ENCODE results near the gene CABLES2. TPM values are rescaled to one million over a fixed set of nuclear protein-coding genes. Genes with fewer than 3 reads are reported as not detected.

The CABLES2 gene
- polyA plus RNA-seq, 2 of the 4 experiments (the other 2 are of a cell fraction): 3.9 to 7.7 TPM

DNA sequence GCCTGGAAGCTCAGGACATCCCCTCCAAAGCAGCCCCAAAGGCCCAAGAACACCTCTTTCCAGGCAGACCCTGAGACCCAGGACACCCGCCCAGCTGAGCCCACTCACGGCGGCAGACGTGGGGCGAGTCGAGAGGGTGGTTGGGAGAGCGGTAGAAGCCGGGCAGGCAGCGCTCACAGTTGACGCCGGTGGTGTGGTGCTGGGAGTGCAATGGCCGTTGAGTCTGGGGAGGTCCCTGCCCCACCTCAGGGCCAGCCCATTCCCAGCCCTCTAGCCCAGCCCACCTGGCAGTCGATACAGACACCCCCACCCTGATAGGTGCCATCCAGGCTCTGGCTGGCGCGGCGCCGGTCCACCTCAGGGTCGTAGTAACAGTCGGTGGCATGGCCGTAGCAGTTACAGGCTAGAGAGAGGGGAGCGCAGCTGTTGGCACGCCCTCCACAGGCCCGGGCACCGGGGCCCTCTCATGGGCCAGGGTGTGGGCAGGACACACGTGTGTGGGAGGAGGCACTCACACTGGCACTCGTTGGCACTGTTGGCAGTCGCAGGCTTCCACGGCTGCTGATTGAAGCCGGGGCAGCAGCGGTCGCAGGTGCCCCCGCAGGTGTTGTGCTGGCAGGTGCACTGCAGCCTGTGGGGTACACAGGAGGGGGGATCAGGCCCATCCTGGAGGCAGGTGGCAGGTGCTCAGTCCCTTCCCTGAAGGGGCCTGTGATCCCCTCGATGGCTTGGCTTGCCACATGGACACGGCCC is 60.5 kb downstream of the CABLES2 start:
- Histone ChIP-seq H3K4me3 (no peak overlapping the region; the same call in 2 of the 3 replicates), H3K4me2 (no peak overlapping the region), H3K4me1 (peaks cover 20% of the 10 kb centered on the region), H3K9me3 (peaks cover 23% of the 10 kb centered on the region), H3K27ac (peak overlapping the region in 1 of 2 experiments; percentile 62; a peak in 3 of 6 replicates)
- no peak for TF ChIP-seq TP53 (CRISPR knock-in tag; IDR thresholded peaks at IDR 0.05)
- TF ChIP-seq FOSB (CRISPR knock-in tag; IDR thresholded peaks at IDR 0.05): no peak
- TF ChIP-seq POLR2A (IDR thresholded peaks at IDR 0.05; ENCODE audit: low read length): no peak
- no peak for TF ChIP-seq KDM1A (IDR thresholded peaks at IDR 0.05; ENCODE audit: low read depth)
- TF ChIP-seq KDM5A (IDR thresholded peaks at IDR 0.05): no peak
- no peak for TF ChIP-seq MAFK (IDR thresholded peaks at IDR 0.05; ENCODE audit: partially characterized antibody)
- TF ChIP-seq FOXS1 (CRISPR knock-in tag; IDR thresholded peaks at IDR 0.05): no peak
- TF ChIP-seq JUNB (IDR thresholded peaks at IDR 0.05): no peak
- 95% methylated on average over 31 of the region's 34 CpGs for WGBS (ENCODE audit: missing lambda C conversion rate)
- ChIA-PET CTCF (interaction anchor here (0.8 to 2.7 kb wide), 4 partner anchors 18 to 44 kb away, joined by 3 to 9 read pairs (median 3); no protein-coding TSS in a partner anchor), POLR2A (no interaction called here)
- FAIRE-seq (no peak), ATAC-seq (no peak), DNase-seq (ENCODE audit: low read depth in 1 of 2, low spot score in 1 of 2) (no peak)

DNA sequence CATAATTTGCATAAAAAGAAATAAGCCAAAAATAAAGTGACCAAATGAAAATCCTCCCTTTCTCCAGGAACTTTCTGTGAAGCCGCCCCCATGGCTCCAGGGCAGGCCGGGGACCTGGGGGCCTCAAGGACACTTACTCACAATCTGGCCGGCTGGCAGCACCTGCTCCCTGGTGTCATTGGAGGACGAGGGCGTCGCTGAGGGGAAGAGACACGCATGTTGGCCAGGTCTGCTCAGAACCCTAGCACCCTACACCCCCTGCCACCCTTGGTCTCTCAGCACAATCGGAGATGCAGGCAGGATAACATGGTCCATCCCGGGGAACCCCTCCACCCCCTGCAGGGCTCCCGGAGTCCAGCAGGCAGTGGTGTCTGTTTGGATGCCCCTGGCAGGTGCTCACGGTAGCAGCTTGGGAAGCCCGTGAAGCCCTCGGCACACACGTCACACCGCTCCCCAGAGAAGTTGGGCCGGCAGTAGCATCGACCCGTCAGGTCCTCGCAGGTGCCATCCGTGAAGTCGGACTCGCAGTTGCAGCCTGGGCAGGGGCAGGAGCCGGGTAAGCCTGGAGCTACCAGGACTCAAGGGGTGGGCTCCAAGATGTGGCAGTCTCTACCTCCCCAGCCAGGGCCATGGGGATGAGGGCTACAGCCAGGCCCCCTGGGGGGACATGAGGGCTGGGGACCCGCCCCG is 61.3 kb downstream of the CABLES2 start:
- WGBS (ENCODE audit: missing lambda C conversion rate): 82% methylated on average over 11 of the region's 25 CpGs

DNA sequence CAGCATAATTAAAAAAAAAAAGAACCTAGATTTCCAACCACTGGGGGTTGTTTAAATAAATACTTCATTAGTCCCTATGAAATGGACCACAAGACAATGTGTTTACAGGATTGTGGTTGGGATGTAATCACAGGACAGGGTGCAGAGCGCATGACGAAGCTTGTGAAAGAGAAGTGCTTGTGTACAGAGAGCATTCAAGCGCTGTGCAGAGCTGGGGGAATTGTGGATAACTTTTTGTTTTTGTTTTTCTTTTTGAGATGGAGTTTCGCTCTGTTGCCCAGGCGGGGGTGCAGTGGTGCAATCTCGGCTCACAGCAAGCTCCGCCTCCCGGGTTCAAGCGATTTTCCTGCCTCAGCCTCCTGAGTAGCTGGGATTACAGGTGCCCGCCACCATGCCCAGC is 62.3 kb downstream of the CABLES2 start:
- 87% methylated on average over 10 of the region's 10 CpGs for WGBS (ENCODE audit: missing lambda C conversion rate)
- Histone ChIP-seq H3K4me1 (peaks cover 2% of the 10 kb centered on the region), H3K27ac (no peak overlapping the region), H3K4me3 (no peak overlapping the region), H3K9me3 (peaks cover 23% of the 10 kb centered on the region), H3K4me2 (no peak overlapping the region)
- TF ChIP-seq BHLHE40 (IDR thresholded peaks at IDR 0.05; ENCODE audit: low read depth, low read length) (no peak), RARB (CRISPR knock-in tag; IDR thresholded peaks at IDR 0.05) (no peak), CEBPB (IDR thresholded peaks at IDR 0.05) (no peak)
- DNase-seq (ENCODE audit: low read depth in 1 of 2, low spot score in 1 of 2): no peak
- ChIA-PET POLR2A (no interaction called here), CTCF (interaction anchor here (0.9 to 2.8 kb wide), 4 partner anchors 16 to 40 kb away, joined by 3 to 12 read pairs (median 4); no protein-coding TSS in a partner anchor)
- FAIRE-seq: no peak
- ATAC-seq: no peak

More for the DNA sequence above, 61.3 kb downstream of the CABLES2 start:
- CTCF ChIA-PET: interaction anchor here (0.8 to 2.7 kb wide), 4 partner anchors 19 to 44 kb away, joined by 3 to 9 read pairs (median 3); no protein-coding TSS in a partner anchor
- H3K4me2 ChIP-seq: no peak overlapping the region
- FAIRE-seq (no peak), ATAC-seq (no peak), DNase-seq (ENCODE audit: low read depth in 1 of 2, low spot score in 1 of 2) (no peak)
- peaks cover 23% of the 10 kb centered on the region for H3K9me3 ChIP-seq
- H3K4me1 ChIP-seq: peaks cover 12% of the 10 kb centered on the region
- no peak overlapping the region for H3K4me3 ChIP-seq
- POLR2A ChIA-PET: no interaction called here
- TF ChIP-seq HOXA7 (CRISPR knock-in tag; IDR thresholded peaks at IDR 0.05) (no peak), CBX8 (IDR thresholded peaks at IDR 0.05) (no peak), RNF2 (IDR thresholded peaks at IDR 0.05; ENCODE audit: borderline replicate concordance, low read depth) (no peak), POLR2AphosphoS2 (conservative IDR thresholded peaks at IDR 0.05; ENCODE audit: low read length) (peak; percentile 78; the same call in 1 of the 2 replicates)
- H3K27ac ChIP-seq: peak overlapping the region in 1 of 2 experiments; percentile 62; a peak in 3 of 6 replicates

DNA sequence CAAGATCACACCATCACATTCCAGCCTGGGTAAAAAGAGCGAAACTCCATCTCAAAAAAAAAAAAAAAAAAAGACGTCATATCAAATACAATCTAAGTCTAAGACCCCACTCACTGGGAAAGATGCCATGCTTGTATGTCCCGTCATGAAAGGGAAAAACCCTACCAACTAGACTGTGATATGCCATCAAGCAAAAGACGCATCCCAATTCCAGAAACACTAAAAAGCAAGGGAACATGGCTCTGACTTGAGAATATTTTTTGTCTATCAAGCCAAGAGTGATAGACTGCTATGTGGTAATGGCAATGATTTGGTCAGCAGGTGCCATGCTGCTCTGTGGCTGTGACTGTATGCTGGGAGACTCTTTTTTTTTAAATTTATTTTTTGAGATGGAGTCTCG is 63.0 kb downstream of the CABLES2 start:
- no peak for FAIRE-seq
- CTCF ChIA-PET: interaction anchor here (0.9 to 2.8 kb wide), 7 partner anchors 9 to 39 kb away, joined by 4 to 12 read pairs (median 5); no protein-coding TSS in a partner anchor
- no peak overlapping the region for H3K4me2 ChIP-seq
- no peak for TF ChIP-seq HMGXB4 (CRISPR knock-in tag; IDR thresholded peaks at IDR 0.05; ENCODE audit: borderline replicate concordance)
- no peak for TF ChIP-seq NR3C1 (IDR thresholded peaks at IDR 0.05)
- TF ChIP-seq CHD2 (IDR thresholded peaks at IDR 0.05; ENCODE audit: low read length, partially characterized antibody): no peak
- TF ChIP-seq TFCP2L1 (CRISPR knock-in tag; IDR thresholded peaks at IDR 0.05): no peak
- no peak for TF ChIP-seq POLR2A (IDR thresholded peaks at IDR 0.05; ENCODE audit: low read length)
- TF ChIP-seq POLR2AphosphoS2 (conservative IDR thresholded peaks at IDR 0.05; ENCODE audit: low read length): 0 out of 2 replicates have a peak, but pooled peaks have one; percentile 57
- no peak for TF ChIP-seq TP53 (CRISPR knock-in tag; IDR thresholded peaks at IDR 0.05)
- TF ChIP-seq NFE2L2 (conservative IDR thresholded peaks at IDR 0.05; ENCODE audit: low read length): no peak
- no peak overlapping the region for H3K27ac ChIP-seq
- peaks cover 20% of the 10 kb centered on the region for H3K9me3 ChIP-seq
- H3K4me3 ChIP-seq: no peak overlapping the region
- ATAC-seq: no peak
- DNase-seq (ENCODE audit: low read depth in 1 of 2, low spot score in 1 of 2): no peak
- POLR2A ChIA-PET: interaction anchor here (0.6 kb wide), 2 partner anchors 29 to 1749 kb away, joined by 4 read pairs; no protein-coding TSS in a partner anchor
- no peaks in the 10 kb centered on the region; the same call in 2 of the 3 replicates for H3K4me1 ChIP-seq
- WGBS (ENCODE audit: missing lambda C conversion rate): 96% methylated on average over 5 of the region's 5 CpGs
